Measurements from ENCODE around the gene PTCD2. TPM values are rescaled to one million over a fixed set of nuclear protein-coding genes. Genes with fewer than 3 reads are reported as not detected.

Gene PTCD2
- total RNA-seq, 4 donors from 2014 or later = 6.3 to 17.4 (median 11.8) TPM

DNA sequence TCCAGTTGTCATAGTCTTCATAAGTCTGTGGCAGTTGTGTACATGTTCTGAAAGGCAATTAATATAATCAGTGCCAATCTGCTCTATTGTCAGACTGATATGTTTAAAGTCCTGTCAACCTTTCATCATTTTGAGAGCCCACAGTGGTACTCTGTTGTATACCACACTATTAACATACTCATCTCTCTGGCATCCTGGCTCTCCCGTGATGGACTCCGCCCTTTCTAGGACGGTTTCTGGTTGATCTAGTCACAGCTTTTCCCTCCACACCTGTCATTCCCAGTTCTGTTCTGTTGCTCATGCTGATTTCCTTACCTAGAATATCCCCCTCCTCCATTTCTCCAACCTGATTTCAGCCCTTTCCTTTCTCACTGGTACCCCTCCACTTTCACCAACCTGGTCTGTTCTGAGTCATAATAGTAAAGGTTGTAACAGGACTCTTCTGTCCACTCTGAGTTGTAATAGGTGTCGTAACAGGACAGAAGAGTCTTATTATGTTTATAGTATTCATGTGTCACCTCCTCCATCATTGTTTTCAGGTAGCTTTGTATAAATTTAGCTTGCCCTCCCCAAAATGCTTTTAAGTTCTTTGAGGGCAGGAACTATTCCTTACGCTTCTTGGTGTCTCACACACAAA, 4.1 kb downstream of the PTCD2 start:
- no peak for TF ChIP-seq POLR2A (IDR thresholded peaks at IDR 0.05)
- TF ChIP-seq EP300 (IDR thresholded peaks at IDR 0.05) = no peak
- TF ChIP-seq CTCF (IDR thresholded peaks at IDR 0.05) = no peak
- H3K4me1 ChIP-seq = peaks cover 0 to 12% (median 3%) of the 10 kb centered on the region in 4 donors
- H3K9me3 ChIP-seq = no peaks in the 10 kb centered on the region
- no peak overlapping the region for H3K27ac ChIP-seq
- no peak overlapping the region for H3K4me3 ChIP-seq
- DNase-seq (ENCODE audit: low spot score in 2 of 2) = no peak
- H3K27me3 ChIP-seq = no peaks in the 10 kb centered on the region
- peaks cover 0 to 59% (median 0%) of the 10 kb centered on the region in 3 donors for H3K36me3 ChIP-seq
- WGBS, 2 donors = 91 to 94% methylated on average over 5 of the region's 5 CpGs

GRCh38 chr5:72325566-72326305, 5.6 kb downstream of the PTCD2 start:
- TF ChIP-seq POLR2A (IDR thresholded peaks at IDR 0.05) = no peak
- TF ChIP-seq CTCF (IDR thresholded peaks at IDR 0.05) = no peak
- no peak for TF ChIP-seq EP300 (IDR thresholded peaks at IDR 0.05)
- Histone ChIP-seq H3K4me3 (no peak overlapping the region), H3K4me1 (peaks cover 0 to 10% (median 2%) of the 10 kb centered on the region in 4 donors), H3K27ac (no peak overlapping the region), H3K36me3 (peaks cover 0 to 71% (median 0%) of the 10 kb centered on the region in 3 donors), H3K9me3 (no peaks in the 10 kb centered on the region), H3K27me3 (no peaks in the 10 kb centered on the region)
- no peak for DNase-seq (ENCODE audit: low spot score in 2 of 2)
- WGBS, 2 donors = 76 to 80% methylated on average over 4 of the region's 4 CpGs

DNA sequence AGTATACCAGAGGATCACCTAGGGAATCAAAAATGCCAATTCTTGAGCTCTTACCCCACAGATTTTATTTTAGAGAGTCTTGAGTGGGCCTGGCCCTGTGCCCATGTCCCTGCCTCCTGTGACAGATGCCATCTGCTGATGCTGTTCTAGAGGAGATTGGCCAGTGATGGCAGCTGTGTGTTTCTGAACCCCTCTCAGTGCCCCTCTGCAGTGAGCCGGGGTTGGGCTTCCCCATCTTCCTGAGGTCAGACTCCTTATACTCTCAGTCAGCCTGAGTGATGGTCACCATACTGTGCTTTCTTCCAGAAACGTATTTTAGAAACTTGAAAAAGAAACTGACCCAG, 6.1 kb downstream of the PTCD2 start:
- TF ChIP-seq CTCF (IDR thresholded peaks at IDR 0.05) (no peak), EP300 (IDR thresholded peaks at IDR 0.05) (no peak), POLR2A (IDR thresholded peaks at IDR 0.05) (no peak)
- no peak for DNase-seq (ENCODE audit: low spot score in 2 of 2)
- no peak overlapping the region for H3K27ac ChIP-seq
- H3K4me1 ChIP-seq = peaks cover 0 to 4% (median 0%) of the 10 kb centered on the region in 4 donors
- no peaks in the 10 kb centered on the region for H3K27me3 ChIP-seq
- H3K4me3 ChIP-seq = no peak overlapping the region
- peaks cover 0 to 77% (median 0%) of the 10 kb centered on the region in 3 donors for H3K36me3 ChIP-seq
- WGBS, 2 donors = 89 to 92% methylated on average over 2 of the region's 2 CpGs
- no peaks in the 10 kb centered on the region for H3K9me3 ChIP-seq

DNA sequence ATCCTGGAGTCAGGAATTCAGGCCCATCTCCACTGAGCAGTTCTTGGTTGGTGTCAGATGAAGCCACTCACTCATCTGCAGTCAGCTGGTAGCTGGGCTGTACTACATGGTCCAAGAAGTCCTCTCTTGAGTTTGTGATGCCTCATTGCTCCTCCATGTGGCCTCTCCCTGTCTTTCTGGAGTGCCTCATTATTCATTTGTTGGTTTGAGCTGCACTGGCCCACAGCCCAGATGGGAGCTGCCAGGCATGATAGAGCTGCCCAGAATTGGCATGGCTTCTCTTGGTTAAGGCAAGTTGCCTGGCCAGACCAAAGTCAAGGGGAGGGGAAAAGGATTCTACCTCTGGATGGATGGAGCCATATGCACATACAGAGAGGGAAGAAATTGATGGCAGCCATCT, 8.0 kb downstream of the PTCD2 start:
- H3K27ac ChIP-seq = no peak overlapping the region
- no peak for DNase-seq (ENCODE audit: low spot score in 2 of 2)
- no peaks in the 10 kb centered on the region for H3K4me1 ChIP-seq
- TF ChIP-seq POLR2A (IDR thresholded peaks at IDR 0.05) = no peak
- no peak for TF ChIP-seq CTCF (IDR thresholded peaks at IDR 0.05)
- TF ChIP-seq EP300 (IDR thresholded peaks at IDR 0.05) = no peak
- peaks cover 0 to 88% (median 0%) of the 10 kb centered on the region in 3 donors for H3K36me3 ChIP-seq
- no peaks in the 10 kb centered on the region for H3K27me3 ChIP-seq
- H3K9me3 ChIP-seq = no peaks in the 10 kb centered on the region
- no peak overlapping the region for H3K4me3 ChIP-seq

DNA sequence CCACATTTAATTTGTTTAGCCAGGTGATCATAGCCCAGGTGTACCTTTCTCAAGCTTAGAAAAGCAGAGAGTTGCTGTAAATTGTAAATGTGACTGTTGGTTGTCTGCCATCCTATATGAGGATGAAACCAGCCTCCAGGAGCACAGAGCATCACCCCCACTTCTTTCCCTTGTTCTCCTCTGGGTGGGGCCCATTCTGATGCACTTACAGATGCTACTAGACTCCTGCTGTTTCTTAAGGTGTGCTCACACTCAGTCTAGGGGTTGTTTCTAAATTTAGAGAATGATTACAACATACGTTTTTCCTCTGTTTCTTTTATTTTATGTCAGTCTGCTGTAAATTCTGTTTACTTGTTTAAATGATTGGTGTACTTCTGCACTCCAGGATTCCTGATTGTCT, 10.5 kb downstream of the PTCD2 start:
- H3K27me3 ChIP-seq = no peaks in the 10 kb centered on the region
- TF ChIP-seq CTCF (IDR thresholded peaks at IDR 0.05) (no peak), POLR2A (IDR thresholded peaks at IDR 0.05) (no peak), EP300 (IDR thresholded peaks at IDR 0.05) (no peak)
- peaks cover 0 to 69% (median 0%) of the 10 kb centered on the region in 3 donors for H3K36me3 ChIP-seq
- DNase-seq (ENCODE audit: low spot score in 2 of 2) = no peak
- no peaks in the 10 kb centered on the region for H3K9me3 ChIP-seq
- H3K27ac ChIP-seq = no peak overlapping the region
- WGBS, 2 donors = 74 to 85% methylated on average over 1 of the region's 1 CpG
- no peaks in the 10 kb centered on the region for H3K4me1 ChIP-seq
- no peak overlapping the region for H3K4me3 ChIP-seq

Measured in tibial nerve (tissue), 4 donors.